Body of pancreas (tissue), 4 donors: ENCODE results near the gene PABPN1.

ENCODE experiments used
- CTCF ChIP-seq, 7 experiments: fragments of 450-650 bp in 4 of 7; fragments of 200-600 bp in 3 of 7; sonication (generic) in 3 of 7; IDR thresholded peaks; one replicate each; pipeline ENCODE4 v1.5.1; 2016 to 2019; ENCODE audit warnings: antibody characterized with exemption in 7 of 7
- POLR2A ChIP-seq, 3 donors: fragments of 450-650 bp; IDR thresholded peaks; one replicate each; pipeline ENCODE4 v1.6.1; 2016; ENCODE audit warnings: antibody characterized with exemption in 3 of 3, mild to moderate bottlenecking in 2 of 3

GRCh38 chr14:23345987-23346692 lies 24.9 kb downstream of the PABPN1 start:
- TF ChIP-seq CTCF (IDR thresholded peaks at IDR 0.05) (no peak), POLR2A (IDR thresholded peaks at IDR 0.05) (no peak)
